COLO668 (cell line): ENCODE results near the gene ACSF2.
"Not testable (repeated sequence)": the region's sequence is repeated elsewhere in the genome, so short reads cannot be mapped to it uniquely, and the experiment has no call there.

ENCODE experiments used
- DNase-seq: peaks from one replicate; lab custom pipeline; 2025; ENCODE audit not compliant: unreplicated experiment; lab: John Stamatoyannopoulos, UW

The ACSF2 gene

GRCh38 chr17:50461550-50462132, 35.6 kb downstream of the ACSF2 start:
- no peak for DNase-seq

DNA sequence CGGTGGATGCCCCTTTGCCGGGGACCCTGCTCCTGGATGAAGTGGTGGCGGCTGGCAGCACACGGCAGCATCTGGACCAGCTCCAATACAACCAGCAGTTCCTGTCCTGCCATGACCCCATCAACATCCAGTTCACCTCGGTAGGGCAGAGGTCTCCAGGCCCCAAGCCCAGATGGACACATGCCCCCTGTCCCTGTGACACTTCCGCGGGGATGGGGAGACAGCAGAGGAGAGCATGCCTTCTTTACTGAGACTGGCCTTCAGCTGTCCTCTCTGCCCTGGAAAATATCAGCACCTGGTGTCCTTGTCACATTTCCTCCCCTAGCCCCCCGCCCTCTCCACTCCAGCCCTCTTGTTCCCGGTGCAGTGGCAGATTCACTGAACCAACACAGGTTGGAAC, 36.4 kb downstream of the ACSF2 start:
- DNase-seq = no peak

GRCh38 chr17:50464121-50464520, 38.1 kb downstream of the ACSF2 start:
- DNase-seq = no peak

GRCh38 chr17:50464736-50465135, 38.7 kb downstream of the ACSF2 start:
- DNase-seq = no peak

DNA sequence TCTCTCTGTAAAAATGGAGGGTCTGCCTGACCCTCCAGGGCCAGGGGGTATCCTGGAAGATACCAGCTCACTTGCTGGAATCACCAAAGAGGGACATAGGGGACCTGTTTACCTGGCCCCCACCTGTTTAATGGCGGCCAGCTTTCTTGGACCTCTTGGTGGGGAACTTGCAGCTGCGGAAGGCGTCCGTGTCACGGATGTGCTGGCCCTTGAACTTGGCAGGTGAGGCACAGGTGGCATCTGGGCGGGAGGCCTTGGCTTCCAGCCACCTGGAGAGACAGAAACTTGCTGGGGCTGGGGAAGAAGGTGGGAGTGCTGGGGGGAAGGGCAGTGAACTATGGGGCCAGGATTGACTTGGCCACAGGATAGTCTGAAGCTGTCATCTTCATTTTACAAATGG, 39.2 kb downstream of the ACSF2 start:
- DNase-seq = no peak

DNA sequence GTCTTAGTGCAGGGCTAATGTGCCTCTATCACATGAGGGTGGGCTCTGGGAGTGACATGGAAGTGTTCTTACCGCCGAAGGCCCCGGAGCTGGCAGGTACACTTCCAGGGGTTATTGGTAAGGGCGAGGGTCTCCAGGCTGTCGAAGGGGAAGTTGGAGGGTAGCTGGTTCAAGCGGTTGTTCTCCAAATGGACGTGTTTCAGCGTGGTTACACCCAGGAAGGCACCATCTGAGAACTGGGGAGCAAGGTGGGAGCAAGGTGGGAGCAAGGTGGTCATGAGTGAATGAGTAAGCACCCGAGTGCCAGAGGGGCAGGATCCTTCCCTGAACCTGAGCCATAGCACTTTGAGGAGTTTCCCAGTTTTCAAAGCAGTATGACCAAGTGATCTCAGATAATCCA, 39.6 kb downstream of the ACSF2 start:
- no peak for DNase-seq

DNA sequence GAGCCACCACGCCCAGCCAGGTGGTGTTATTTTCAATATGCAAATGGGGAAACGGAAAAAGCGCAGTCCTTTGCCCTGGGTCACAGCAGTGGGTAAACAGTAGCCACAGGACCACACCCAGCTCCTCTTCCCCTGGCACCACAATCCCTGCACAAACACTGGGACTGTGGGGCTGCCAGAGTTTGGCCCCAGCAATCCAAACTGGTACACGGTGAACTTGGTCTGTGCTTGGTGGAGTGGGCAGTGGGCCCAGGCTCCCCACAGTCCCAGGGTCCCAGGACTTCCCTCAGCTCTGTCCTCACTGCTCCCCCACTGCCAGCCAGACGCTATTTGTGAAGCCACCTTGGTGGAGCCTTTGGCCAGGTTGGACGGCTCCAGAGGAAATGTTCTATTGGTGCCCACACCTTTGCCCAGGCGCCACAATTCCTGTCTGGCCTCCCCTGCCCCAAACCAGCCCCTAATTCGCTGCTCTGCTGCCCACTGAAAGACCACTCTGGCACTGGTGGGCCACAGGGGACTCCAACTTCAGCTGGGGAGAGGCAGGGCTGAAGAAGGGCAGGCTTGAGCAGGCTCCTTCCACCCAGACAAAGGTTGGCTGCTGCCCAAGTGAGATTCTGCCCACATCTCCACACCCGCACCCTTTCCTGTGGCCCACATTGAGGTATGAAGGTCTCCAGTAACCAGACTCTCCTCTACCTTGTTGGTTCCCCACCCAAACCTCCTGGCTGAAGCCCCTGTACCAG, 40.5 kb downstream of the ACSF2 start:
- peak; percentile 58 for DNase-seq

DNA sequence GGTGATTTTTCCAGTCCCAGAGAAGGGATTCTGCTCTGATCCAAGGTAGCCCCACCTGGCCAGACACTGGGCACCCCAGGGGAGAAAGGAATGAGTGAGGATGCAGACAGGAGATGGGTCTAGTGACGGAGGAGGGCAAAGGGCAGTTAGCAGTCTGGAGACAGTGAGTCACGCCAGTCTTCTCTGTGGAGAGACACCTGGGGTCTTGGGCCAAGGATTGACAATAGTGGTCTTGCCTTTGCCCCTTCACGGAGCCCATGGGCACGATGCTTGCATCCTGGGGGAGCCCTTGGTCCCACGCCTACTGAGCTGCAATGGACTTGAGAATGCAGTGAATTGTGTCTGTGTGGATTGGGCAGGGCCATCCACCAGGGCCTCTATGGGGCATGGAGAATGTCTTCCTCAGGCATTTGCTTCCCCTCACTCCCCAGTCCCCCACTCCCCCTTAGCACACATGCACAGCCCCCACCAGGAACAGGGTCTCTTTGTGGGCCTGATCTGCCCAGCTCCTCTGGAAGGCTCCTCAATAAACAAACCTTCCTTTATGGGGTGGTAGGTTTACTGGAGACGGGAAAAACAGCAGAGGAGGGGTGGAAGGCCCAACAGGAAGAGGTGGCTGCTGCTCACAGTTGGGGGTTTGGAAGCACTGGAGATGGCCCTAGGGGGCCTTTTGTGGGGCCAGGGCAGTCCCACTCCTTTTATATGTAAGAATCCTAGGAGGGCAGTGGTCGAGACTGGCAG, 41.3 kb downstream of the ACSF2 start:
- no peak for DNase-seq

- no peak for DNase-seq
Measured at GRCh38 chr17:50467855-50468303, 41.9 kb downstream of the ACSF2 start.

- no peak for DNase-seq
Measured at GRCh38 chr17:50468304-50469207, 42.5 kb downstream of the ACSF2 start, which contains the start of gene CHAD. TSS of gene CHAD (minus strand) at chr17:50468880. CDS start at chr17:50468813, 67 bp downstream.

- peak; percentile 3 for DNase-seq
Measured at GRCh38 chr17:50469208-50469605, 43.2 kb downstream of the ACSF2 start.

GRCh38 chr17:50469671-50470305, 43.8 kb downstream of the ACSF2 start:
- no peak for DNase-seq

GRCh38 chr17:50470426-50470825, 44.4 kb downstream of the ACSF2 start:
- no peak for DNase-seq

DNA sequence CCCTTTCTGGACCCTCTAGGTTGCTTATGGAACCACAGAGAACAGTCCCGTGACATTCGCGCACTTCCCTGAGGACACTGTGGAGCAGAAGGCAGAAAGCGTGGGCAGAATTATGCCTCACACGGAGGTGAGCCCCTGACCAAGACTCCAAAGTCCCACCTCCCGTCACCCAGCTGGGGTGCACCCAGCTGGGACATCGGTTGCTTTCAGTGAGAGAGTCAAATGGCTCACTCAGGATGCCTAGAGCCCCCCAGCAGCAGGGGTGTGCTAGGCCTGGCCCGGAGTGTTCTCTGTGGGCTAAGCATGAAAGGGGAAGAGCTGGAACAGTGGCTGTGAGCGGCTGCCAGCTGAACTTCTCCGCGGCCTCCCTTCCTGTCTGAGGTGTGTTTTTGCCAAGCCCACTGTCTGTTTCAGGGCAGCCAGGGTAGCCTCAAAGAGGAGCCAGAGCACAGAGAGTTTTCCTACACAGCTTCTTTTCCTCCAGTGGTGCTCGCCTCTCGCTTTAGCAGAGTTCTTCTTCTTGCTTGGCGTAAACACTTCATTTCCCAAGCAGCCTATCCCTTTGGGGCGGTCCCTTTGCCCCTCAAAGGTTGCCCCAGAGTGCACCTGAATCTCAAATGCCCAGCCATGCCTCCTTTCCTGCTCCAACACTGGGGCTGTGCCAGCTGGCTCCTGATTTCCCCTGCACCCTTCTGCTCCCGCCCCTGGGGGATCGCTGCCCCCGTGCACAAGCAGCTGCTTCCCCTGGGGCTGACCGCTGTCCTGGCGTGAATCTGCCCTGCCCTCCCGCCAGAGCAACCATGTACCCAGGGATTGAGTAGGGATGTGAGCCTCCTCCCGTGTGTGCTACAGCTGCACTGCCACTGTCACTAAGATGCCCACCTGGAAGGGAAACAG, 45.2 kb downstream of the ACSF2 start:
- no peak for DNase-seq

- no peak for DNase-seq
Measured at GRCh38 chr17:50472286-50472685, 46.3 kb downstream of the ACSF2 start.

DNA sequence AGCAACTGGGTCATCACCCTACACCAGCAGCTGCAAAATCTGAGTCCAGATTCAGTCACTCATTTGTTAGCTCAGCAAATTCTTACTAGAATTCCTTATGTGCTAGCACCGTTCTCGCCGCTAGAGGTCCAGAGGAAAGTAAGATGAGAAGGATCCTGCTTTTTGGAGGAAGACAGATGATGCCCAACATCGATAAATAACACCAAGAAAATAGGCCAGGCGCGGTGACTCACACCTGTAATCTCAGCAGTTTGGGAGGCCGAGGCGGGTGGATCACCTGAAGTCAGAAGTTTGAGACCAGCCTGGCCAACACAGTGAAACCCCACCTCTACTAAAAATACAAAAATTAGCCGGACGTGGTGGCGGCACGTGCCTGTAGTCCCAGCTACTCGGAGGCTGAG, 46.7 kb downstream of the ACSF2 start:
- not testable (repeated sequence) for DNase-seq

GRCh38 chr17:50473901-50474300, 47.9 kb downstream of the ACSF2 start:
- DNase-seq = no peak

DNA sequence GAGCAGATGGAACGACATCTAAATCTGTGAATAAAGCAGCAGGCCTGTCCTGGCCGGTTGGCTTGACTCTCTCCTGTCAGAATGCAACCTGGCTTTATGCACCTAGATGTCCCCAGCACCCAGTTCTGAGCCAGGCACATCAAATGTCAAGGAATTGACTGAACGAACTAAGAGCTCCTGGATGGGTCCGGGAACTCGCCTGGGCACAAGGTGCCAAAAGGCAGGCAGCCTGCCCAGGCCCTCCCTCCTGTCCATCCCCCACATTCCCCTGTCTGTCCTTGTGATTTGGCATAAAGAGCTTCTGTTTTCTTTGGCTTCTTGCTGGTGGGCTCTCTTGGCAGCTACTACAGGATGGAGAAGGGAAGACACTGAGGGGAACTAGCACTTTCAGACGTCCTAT, 48.5 kb downstream of the ACSF2 start:
- no peak for DNase-seq

DNA sequence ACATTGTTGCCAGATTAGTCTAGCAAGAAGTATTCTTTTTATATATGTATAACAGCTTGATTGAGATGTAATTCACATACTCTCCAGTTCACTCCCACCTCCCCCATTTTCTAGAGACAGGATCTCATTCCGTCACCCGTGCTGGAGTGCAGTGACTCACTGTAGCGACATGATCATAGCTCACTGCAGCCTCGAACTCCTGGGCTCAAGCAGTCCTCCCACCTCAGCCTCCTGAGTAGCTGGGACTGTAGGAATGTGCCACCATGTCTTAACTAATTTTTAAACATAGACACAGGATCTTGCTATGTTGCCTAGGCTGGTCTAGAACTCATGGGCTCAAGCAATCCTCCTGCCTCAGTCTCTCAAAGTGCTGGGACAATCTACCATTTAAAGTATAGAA, 49.3 kb downstream of the ACSF2 start:
- DNase-seq = no peak
